AG09319 (cell line): ENCODE data around the gene SPOP.

Source experiments
- DNase-seq: peaks from one replicate; pipeline ENCODE4 v3.0.0-alpha.2; 2010; ENCODE audit warnings: low read depth; ENCODE audit errors: extremely low read depth
- TF ChIP-seq, protein P1 (sequence below): IDR thresholded peaks from 2 replicates; pipeline ENCODE4 v1.5.1; 2011; ENCODE audit warnings: low read depth, mild to moderate bottlenecking, inconsistent platforms, low read length, moderate library complexity

The SPOP gene

DNA sequence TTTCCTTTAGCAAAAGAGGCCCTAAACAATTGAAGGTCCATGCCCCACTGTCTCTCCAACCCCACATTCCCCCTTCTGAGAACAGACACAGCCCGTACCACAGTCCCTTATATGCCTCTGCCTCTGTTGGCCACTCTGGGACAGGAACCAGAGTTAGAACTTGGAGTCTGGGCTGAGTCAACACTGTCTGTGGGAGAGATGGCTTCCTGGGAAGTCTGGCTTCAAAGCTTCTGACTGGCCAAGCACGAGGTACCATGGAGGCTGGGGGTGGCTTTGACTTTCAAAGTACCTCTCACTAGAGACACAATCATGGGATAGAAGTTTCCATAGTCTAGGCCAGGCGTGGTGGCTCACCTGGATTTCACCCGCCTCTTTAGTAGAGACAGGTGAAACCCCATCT, 14.9 kb upstream of the SPOP start:
- TF ChIP-seq, protein P1, sequence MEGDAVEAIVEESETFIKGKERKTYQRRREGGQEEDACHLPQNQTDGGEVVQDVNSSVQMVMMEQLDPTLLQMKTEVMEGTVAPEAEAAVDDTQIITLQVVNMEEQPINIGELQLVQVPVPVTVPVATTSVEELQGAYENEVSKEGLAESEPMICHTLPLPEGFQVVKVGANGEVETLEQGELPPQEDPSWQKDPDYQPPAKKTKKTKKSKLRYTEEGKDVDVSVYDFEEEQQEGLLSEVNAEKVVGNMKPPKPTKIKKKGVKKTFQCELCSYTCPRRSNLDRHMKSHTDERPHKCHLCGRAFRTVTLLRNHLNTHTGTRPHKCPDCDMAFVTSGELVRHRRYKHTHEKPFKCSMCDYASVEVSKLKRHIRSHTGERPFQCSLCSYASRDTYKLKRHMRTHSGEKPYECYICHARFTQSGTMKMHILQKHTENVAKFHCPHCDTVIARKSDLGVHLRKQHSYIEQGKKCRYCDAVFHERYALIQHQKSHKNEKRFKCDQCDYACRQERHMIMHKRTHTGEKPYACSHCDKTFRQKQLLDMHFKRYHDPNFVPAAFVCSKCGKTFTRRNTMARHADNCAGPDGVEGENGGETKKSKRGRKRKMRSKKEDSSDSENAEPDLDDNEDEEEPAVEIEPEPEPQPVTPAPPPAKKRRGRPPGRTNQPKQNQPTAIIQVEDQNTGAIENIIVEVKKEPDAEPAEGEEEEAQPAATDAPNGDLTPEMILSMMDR: no peak

DNA sequence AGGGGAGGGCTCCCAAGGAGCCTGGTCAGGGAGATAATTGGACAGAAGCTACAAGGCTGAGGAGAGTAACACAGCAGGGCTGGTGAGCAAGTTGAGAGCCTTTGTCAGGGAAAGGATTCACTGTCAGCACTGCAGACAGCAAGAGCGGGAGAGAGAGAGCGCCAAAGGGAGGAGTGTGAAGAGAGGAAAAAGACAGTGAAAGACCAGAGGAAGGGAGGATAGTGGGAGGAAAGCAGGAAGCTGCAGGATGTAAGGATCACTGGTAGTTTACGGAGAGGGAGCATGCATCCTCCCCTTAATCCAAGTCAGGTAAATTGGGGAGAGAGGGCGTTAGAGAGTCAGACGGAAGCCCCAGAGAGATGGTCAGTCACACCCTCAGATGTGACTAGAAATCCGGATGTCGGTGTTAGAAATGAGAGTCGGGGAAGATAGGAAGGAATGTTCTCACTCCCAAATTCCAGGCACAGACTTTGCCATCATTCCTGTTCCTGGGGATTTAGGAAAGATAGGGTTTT, 13.8 kb upstream of the SPOP start:
- DNase-seq: no peak
- TF ChIP-seq, protein P1: no peak

More for the DNA sequence above, 14.9 kb upstream of the SPOP start:
- no peak for DNase-seq

DNA sequence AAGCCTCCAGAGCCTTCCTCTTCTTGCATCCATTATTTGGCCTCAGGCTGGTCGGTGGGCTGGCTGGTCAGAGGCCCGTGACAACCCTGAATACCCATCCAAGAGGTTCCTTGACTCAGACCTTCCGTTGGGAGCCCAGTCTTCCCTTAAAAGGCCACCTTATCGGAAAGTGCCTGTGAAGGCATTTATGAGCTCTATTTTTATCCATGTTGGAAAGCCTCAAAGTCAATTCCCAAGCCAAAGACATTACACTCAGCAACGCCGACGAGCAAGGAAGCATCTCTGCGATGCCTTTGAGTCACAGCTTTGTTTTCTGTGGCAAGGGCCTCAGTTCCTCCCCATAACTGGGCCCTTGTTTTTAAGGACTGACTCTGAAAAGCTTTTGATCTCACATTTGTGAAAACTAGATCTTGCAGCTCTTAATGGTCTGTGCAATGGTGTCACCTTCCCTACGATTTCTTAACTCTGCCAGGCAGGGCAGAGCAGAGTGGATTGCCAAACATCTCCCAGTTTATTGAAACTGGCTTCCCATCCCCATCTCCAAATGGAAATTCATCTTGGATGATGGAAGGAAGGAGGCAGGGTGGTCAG, 13.3 kb upstream of the SPOP start:
- TF ChIP-seq, protein P1: no peak
- DNase-seq: no peak

DNA sequence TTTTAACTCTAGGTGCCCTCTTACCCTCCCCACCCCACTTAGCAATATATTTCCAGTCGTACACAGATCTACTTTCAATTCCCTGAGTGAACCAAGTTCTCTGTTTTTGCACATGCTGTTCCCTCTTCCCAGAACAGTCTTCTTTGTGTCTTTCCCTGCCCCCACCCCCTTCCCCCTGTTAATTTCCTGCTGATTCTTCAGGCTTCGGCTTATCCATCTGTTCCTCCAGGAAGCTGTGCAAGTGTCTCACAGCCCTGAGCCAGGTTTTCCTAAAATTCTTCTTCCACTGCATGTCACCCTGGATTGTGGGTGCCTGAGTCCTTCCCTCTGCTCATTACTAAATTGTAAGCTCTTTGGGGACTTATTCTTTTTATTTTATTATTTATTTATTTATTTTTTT, 12.4 kb upstream of the SPOP start:
- no peak for DNase-seq
- TF ChIP-seq, protein P1: no peak

DNA sequence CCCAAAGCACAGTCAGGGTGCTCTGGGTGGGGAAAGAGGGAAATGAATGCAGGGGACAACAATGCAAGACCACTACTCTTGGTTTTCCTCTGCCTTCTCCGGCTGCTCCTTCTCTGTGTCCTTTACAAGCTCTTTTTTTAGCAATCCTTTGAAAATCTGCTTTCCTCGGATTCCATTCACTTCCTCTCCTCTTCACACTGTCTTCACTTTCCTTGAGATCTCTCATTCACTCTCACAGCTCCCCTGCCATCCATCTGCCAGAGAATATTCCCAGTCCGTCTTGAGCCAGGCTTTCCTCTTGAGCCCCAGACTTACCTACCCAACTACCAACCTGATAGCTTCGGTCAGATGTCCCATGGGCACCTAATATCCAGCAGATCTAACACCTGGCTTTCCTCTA, 11.0 kb upstream of the SPOP start:
- TF ChIP-seq, protein P1: no peak
- DNase-seq: no peak

DNA sequence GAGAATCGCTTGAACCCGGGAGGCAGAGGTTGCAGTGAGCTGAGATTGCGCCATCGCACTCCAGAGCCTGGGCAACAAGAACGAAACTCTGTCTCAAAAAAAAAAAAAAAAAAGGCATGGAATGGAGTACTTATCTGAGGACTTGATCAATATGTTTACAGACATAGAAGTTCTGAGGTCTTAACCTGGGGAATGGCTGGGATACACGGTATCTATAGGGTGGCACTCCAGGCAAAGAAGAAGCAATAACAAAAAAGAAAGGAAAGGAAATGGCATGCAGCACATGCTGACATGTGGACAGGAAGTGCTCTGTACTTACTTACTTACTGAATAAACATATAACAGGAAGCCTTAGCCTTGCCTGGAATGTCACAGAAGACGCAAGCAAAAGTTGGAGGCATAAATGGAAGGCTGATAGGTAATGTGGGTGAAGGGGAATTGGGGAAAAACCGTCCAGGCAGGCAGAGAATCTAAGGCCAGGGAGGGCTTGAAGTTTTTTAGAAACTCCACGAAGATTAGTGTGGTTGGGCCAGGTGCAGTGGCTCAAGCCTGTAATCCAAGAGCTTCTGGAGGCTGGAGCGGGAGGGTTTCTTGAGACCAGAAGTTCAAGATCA, 10.1 kb upstream of the SPOP start:
- no peak for DNase-seq
- TF ChIP-seq, protein P1: no peak

DNA sequence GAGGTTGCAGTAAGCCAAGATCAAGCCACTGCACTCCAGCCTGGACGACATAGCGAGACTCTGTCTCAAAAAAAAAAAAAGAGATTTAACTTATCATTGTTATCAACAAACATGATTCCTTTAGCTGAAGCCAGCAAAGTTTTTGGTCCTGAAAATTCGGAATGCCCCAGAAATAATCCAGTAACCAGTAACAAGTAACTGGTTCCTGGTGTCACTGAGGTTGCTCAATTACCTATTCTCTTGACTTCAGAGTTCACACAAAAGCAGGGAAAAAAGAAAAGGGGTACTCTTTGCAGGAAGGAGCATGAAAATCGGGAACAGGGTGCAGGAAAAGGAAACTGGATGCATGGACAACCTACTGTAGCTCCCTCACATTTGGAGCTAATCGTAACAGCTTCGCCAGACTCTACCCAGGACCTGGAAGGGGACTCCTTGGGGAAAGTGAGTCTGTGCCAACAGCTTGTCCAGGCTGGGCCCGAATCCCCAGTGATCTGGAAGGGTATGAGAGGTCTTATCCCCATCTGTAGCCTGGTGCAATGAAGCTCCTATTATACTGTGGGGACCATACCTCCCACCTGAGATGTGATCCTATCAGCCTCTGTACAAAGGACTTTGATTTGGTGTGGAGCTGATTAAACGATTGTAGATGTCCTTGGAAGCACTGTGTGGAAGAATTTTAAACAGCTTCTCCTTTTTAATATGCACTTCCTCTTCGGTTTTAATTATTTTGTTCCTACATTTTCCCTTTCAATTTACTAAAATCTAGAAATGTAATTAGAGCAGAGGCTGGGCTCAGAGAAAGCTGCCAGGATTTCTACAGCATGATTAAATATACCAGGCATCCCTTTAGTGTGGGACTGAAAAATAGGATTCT, 3.4 kb upstream of the SPOP start:
- TF ChIP-seq, protein P1: no peak
- no peak for DNase-seq
